Parathyroid adenoma (tissue), 2 donors: ENCODE measurements around the gene EFCAB14.

Experiments used
- H2AFZ ChIP-seq: fragments of 300-600 bp; sonication (generic); one replicate; pipeline ENCODE4 v1.7.0; 2017; ENCODE audit warnings: antibody characterized with exemption, mild to moderate bottlenecking
- H3K27ac ChIP-seq: fragments of 300-600 bp; sonication (generic); one replicate; pipeline ENCODE4 v1.7.0; 2017
- H3K27me3 ChIP-seq: fragments of 300-600 bp; sonication (generic); one replicate; pipeline ENCODE4 v1.7.0; 2017; ENCODE audit warnings: low read length; ENCODE audit not compliant: control insufficient read depth, insufficient read depth
- H3K36me3 ChIP-seq: fragments of 300-600 bp; sonication (generic); one replicate; pipeline ENCODE4 v1.7.0; 2017; ENCODE audit warnings: low read length; ENCODE audit not compliant: control insufficient read depth, insufficient read depth
- H3K4me1 ChIP-seq: fragments of 300-600 bp; sonication (generic); one replicate; pipeline ENCODE4 v1.7.0; 2017; ENCODE audit warnings: control low read depth
- H3K4me2 ChIP-seq: fragments of 300-600 bp; sonication (generic); one replicate; pipeline ENCODE4 v1.7.0; 2017; ENCODE audit warnings: low read length
- H3K4me3 ChIP-seq: fragments of 300-600 bp; sonication (generic); one replicate; pipeline ENCODE4 v1.7.0; 2017; ENCODE audit warnings: low read depth, low read length
- H3K79me2 ChIP-seq: fragments of 300-600 bp; sonication (generic); one replicate; pipeline ENCODE4 v1.7.0; 2017; ENCODE audit warnings: control low read depth
- H3K9ac ChIP-seq: fragments of 300-600 bp; sonication (generic); one replicate; pipeline ENCODE4 v1.7.0; 2017; ENCODE audit warnings: mild to moderate bottlenecking
- H3K9me3 ChIP-seq: fragments of 300-600 bp; sonication (generic); one replicate; pipeline ENCODE4 v1.7.0; 2017; ENCODE audit warnings: low read length; ENCODE audit not compliant: control insufficient read depth
- TF ChIP-seq, protein P1 (sequence below): fragments of 300-600 bp; sonication (generic); IDR thresholded peaks from one replicate; pipeline ENCODE4 v1.7.0; 2017; ENCODE audit warnings: antibody characterized with exemption, mild to moderate bottlenecking
- donor health status: primary hyperparathyroidism.

EFCAB14 gene

DNA sequence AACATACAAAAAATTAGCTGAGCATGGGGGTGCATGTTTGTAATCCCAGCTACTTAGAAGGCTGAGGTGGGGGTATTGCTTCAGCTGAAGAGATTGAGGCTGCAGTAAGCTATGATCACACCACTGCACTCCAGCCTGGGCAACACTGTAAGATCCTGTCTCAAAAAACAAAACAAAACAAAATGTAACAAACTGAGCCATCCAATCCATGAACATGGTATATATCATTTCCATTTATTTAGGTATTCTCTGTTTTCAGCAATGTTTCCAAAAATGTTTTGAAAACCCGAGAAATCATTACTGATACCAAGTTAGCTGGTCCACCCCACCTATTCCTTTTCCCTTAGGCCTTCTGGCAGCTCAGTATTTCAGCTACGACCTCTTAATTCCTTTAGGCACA, 69.2 kb downstream of the EFCAB14 start:
- Histone ChIP-seq H3K4me1 (no peaks in the 10 kb centered on the region), H3K9ac (no peak overlapping the region), H2AFZ (no peak overlapping the region), H3K36me3 (no peaks in the 10 kb centered on the region), H3K4me2 (no peak overlapping the region), H3K79me2 (no peaks in the 10 kb centered on the region), H3K4me3 (no peak overlapping the region), H3K27ac (no peak overlapping the region), H3K9me3 (no peaks in the 10 kb centered on the region), H3K27me3 (no peaks in the 10 kb centered on the region)
- TF ChIP-seq, protein P1, sequence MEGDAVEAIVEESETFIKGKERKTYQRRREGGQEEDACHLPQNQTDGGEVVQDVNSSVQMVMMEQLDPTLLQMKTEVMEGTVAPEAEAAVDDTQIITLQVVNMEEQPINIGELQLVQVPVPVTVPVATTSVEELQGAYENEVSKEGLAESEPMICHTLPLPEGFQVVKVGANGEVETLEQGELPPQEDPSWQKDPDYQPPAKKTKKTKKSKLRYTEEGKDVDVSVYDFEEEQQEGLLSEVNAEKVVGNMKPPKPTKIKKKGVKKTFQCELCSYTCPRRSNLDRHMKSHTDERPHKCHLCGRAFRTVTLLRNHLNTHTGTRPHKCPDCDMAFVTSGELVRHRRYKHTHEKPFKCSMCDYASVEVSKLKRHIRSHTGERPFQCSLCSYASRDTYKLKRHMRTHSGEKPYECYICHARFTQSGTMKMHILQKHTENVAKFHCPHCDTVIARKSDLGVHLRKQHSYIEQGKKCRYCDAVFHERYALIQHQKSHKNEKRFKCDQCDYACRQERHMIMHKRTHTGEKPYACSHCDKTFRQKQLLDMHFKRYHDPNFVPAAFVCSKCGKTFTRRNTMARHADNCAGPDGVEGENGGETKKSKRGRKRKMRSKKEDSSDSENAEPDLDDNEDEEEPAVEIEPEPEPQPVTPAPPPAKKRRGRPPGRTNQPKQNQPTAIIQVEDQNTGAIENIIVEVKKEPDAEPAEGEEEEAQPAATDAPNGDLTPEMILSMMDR, result no peak

GRCh38 chr1:46647611-46648010, 71.3 kb downstream of the EFCAB14 start:
- no peaks in the 10 kb centered on the region for H3K4me1 ChIP-seq
- no peaks in the 10 kb centered on the region for H3K79me2 ChIP-seq
- H3K27me3 ChIP-seq, result no peaks in the 10 kb centered on the region
- H3K4me3 ChIP-seq, result no peak overlapping the region
- no peaks in the 10 kb centered on the region for H3K9me3 ChIP-seq
- H3K9ac ChIP-seq, result no peak overlapping the region
- TF ChIP-seq, protein P1, result no peak
- no peak overlapping the region for H3K27ac ChIP-seq
- H2AFZ ChIP-seq, result no peak overlapping the region
- no peak overlapping the region for H3K4me2 ChIP-seq
- no peaks in the 10 kb centered on the region for H3K36me3 ChIP-seq

- Histone ChIP-seq H3K79me2 (no peaks in the 10 kb centered on the region), H3K36me3 (no peaks in the 10 kb centered on the region), H2AFZ (no peak overlapping the region), H3K27ac (no peak overlapping the region), H3K4me2 (no peak overlapping the region), H3K4me1 (no peaks in the 10 kb centered on the region), H3K9me3 (no peaks in the 10 kb centered on the region), H3K27me3 (no peaks in the 10 kb centered on the region), H3K4me3 (no peak overlapping the region), H3K9ac (no peak overlapping the region)
- TF ChIP-seq, protein P1, result no peak
Measured at GRCh38 chr1:46646844-46647243, 72.1 kb downstream of the EFCAB14 start.

DNA sequence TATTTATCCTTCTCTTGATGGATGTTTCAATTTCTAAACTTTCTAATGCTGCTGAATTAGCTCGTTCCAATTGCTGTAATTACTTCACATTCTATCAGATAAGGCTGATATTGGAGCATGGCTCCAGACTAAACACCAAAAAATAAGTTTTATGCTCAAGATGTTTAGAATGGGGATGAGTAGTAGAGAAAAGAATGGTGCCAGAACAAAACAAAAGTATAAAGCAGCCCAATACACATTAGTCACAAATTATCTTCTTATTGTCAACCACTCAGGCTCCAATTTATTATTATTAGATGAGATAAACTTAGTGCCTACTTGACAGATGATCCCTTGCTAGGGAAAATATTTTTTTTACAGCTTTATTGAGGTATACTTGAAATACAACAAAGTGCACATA, 72.6 kb downstream of the EFCAB14 start:
- Histone ChIP-seq H3K4me3 (no peak overlapping the region), H3K27ac (no peak overlapping the region), H3K79me2 (no peaks in the 10 kb centered on the region), H2AFZ (no peak overlapping the region), H3K4me1 (no peaks in the 10 kb centered on the region), H3K27me3 (no peaks in the 10 kb centered on the region), H3K36me3 (no peaks in the 10 kb centered on the region), H3K9ac (no peak overlapping the region), H3K9me3 (no peaks in the 10 kb centered on the region), H3K4me2 (peak overlapping the region; percentile 17)
- TF ChIP-seq, protein P1, result no peak

- H3K4me3 ChIP-seq, result no peak overlapping the region
- H2AFZ ChIP-seq, result no peak overlapping the region
- no peaks in the 10 kb centered on the region for H3K9me3 ChIP-seq
- no peaks in the 10 kb centered on the region for H3K79me2 ChIP-seq
- no peaks in the 10 kb centered on the region for H3K36me3 ChIP-seq
- no peaks in the 10 kb centered on the region for H3K4me1 ChIP-seq
- no peaks in the 10 kb centered on the region for H3K27me3 ChIP-seq
- no peak overlapping the region for H3K9ac ChIP-seq
- H3K27ac ChIP-seq, result no peak overlapping the region
- TF ChIP-seq, protein P1, result no peak
- no peak overlapping the region for H3K4me2 ChIP-seq
Measured at GRCh38 chr1:46645815-46646214, 73.1 kb downstream of the EFCAB14 start.
